Measurements from ENCODE around the gene CRCP.

DNA sequence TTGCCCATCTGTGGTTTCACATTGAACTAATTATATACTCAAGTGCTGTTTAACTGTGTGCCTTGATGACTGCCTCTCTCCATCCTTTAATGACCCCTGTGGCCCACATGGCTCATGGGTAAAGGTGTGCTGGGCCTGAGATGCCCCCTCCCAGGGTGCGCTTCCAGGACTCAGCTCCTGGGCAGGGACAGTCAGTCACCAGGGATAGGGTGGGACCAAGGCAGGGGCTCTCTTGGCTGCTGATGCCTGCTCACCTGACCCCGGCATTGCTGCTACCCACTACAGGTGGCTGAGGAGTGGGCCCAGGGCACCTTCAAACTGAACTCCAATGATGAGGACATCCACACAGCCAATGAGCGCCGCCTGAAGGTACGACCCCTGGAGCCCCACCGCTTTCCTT, 32.6 kb upstream of the CRCP start:
- TF ChIP-seq, protein P1, sequence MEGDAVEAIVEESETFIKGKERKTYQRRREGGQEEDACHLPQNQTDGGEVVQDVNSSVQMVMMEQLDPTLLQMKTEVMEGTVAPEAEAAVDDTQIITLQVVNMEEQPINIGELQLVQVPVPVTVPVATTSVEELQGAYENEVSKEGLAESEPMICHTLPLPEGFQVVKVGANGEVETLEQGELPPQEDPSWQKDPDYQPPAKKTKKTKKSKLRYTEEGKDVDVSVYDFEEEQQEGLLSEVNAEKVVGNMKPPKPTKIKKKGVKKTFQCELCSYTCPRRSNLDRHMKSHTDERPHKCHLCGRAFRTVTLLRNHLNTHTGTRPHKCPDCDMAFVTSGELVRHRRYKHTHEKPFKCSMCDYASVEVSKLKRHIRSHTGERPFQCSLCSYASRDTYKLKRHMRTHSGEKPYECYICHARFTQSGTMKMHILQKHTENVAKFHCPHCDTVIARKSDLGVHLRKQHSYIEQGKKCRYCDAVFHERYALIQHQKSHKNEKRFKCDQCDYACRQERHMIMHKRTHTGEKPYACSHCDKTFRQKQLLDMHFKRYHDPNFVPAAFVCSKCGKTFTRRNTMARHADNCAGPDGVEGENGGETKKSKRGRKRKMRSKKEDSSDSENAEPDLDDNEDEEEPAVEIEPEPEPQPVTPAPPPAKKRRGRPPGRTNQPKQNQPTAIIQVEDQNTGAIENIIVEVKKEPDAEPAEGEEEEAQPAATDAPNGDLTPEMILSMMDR (IDR thresholded peaks at IDR 0.05; ENCODE audit: low read length): no peak
- no peak for TF ChIP-seq EZH2phosphoT487 (IDR thresholded peaks at IDR 0.05; ENCODE audit: low read length)
- no peak for TF ChIP-seq EZH2 (optimal IDR thresholded peaks at IDR 0.05; ENCODE audit: low read depth, low read length)

Data from MM.1S (cell line).